ENCODE measurements around the gene CA5A. TPM values are rescaled to one million over a fixed set of nuclear protein-coding genes. Genes with fewer than 3 reads are reported as not detected.

The CA5A gene
- total and polyA plus RNA-seq, 2 of the 13 experiments (the other 11 are each of a cell fraction or from before 2014, with no cell fraction given): 66.8 to 106 TPM

GRCh38 chr16:87845807-87846619 lies 90.3 kb downstream of the CA5A start (continued):
- TF ChIP-seq ARID5B (CRISPR knock-in tag; IDR thresholded peaks at IDR 0.05) (no peak), PRMT3 (CRISPR knock-in tag; IDR thresholded peaks at IDR 0.05; ENCODE audit: borderline replicate concordance, low read depth) (0 out of 2 replicates have a peak, but pooled peaks have one; percentile 26), FOXO1 (CRISPR knock-in tag; IDR thresholded peaks at IDR 0.05) (no peak), ZNF33B (CRISPR knock-in tag; IDR thresholded peaks at IDR 0.05) (no peak), DZIP1 (CRISPR knock-in tag; IDR thresholded peaks at IDR 0.05) (0 out of 2 replicates have a peak, but pooled peaks have one; percentile 43), U2AF1 (optimal IDR thresholded peaks at IDR 0.05; ENCODE audit: low read depth, low read length) (no peak), ZNF687 (CRISPR knock-in tag; IDR thresholded peaks at IDR 0.05) (peak; percentile 29), ZBTB38 (CRISPR knock-in tag; IDR thresholded peaks at IDR 0.05) (peak; percentile 54; the same call in 1 of the 2 replicates), FOSL2 (CRISPR knock-in tag; IDR thresholded peaks at IDR 0.05) (no peak), ZFP41 (CRISPR knock-in tag; IDR thresholded peaks at IDR 0.05; ENCODE audit: borderline replicate concordance) (no peak), ZFY (CRISPR knock-in tag; IDR thresholded peaks at IDR 0.05) (peak; percentile 13; the same call in 1 of the 2 replicates), ZNF816 (CRISPR knock-in tag; IDR thresholded peaks at IDR 0.05; ENCODE audit: borderline replicate concordance) (no peak), HNRNPK (IDR thresholded peaks at IDR 0.05; ENCODE audit: low read depth, low read length, poor library complexity, severe bottlenecking) (no peak), TCF7L2 (IDR thresholded peaks at IDR 0.05; ENCODE audit: low read depth, low read length) (no peak), ZNF234 (CRISPR knock-in tag; conservative IDR thresholded peaks at IDR 0.05) (no peak), SIN3A (IDR thresholded peaks at IDR 0.05; ENCODE audit: borderline replicate concordance, low read depth, low read length) (no peak), E2F5 (CRISPR knock-in tag; conservative IDR thresholded peaks at IDR 0.05) (no peak)
